Neural crest cell (in vitro differentiated cells): ENCODE measurements around the gene TRIM29. TPM values are rescaled to one million over a fixed set of nuclear protein-coding genes. Genes with fewer than 3 reads are reported as not detected.

Experiments used
- DNase-seq: peaks from one replicate; pipeline ENCODE4 v3.0.0; 2021; ENCODE audit warnings: low read depth, mixed read lengths, low spot score
- H3K27ac Mint-ChIP-seq: one replicate; pipeline ENCODE4 v1.8.0; 2021; ENCODE audit warnings: mild to moderate bottlenecking, mixed read lengths; ENCODE audit not compliant: unreplicated experiment
- H3K27me3 Mint-ChIP-seq: 2 replicates; pipeline ENCODE4 v1.8.0; 2021; ENCODE audit warnings: low read depth, mild to moderate bottlenecking, mixed read lengths
- H3K36me3 Mint-ChIP-seq: 2 replicates; pipeline ENCODE4 v1.8.0; 2021; ENCODE audit warnings: low read depth, mild to moderate bottlenecking, mixed read lengths
- H3K4me1 Mint-ChIP-seq: 2 replicates; pipeline ENCODE4 v1.8.0; 2021; ENCODE audit warnings: mixed read lengths
- H3K4me3 Mint-ChIP-seq: one replicate; pipeline ENCODE4 v1.8.0; 2021; ENCODE audit warnings: mild to moderate bottlenecking, mixed read lengths
- H3K9me3 Mint-ChIP-seq: 2 replicates; pipeline ENCODE4 v1.8.0; 2021; ENCODE audit warnings: mixed read lengths
- total RNA-seq: library from RNA; stranded (reverse); gene quantifications from 2 replicates; pipeline ENCODE4 v1.2.1, GENCODE V29; 2021
- TF ChIP-seq, protein P1 (sequence below): fragments of 200-600 bp; sonication (generic); conservative IDR thresholded peaks from 2 replicates; pipeline ENCODE4 v1.5.0; 2021; ENCODE audit warnings: antibody characterized with exemption, mild to moderate bottlenecking

Gene TRIM29
- total RNA-seq, 1 donor from 2014 or later = not detected

DNA sequence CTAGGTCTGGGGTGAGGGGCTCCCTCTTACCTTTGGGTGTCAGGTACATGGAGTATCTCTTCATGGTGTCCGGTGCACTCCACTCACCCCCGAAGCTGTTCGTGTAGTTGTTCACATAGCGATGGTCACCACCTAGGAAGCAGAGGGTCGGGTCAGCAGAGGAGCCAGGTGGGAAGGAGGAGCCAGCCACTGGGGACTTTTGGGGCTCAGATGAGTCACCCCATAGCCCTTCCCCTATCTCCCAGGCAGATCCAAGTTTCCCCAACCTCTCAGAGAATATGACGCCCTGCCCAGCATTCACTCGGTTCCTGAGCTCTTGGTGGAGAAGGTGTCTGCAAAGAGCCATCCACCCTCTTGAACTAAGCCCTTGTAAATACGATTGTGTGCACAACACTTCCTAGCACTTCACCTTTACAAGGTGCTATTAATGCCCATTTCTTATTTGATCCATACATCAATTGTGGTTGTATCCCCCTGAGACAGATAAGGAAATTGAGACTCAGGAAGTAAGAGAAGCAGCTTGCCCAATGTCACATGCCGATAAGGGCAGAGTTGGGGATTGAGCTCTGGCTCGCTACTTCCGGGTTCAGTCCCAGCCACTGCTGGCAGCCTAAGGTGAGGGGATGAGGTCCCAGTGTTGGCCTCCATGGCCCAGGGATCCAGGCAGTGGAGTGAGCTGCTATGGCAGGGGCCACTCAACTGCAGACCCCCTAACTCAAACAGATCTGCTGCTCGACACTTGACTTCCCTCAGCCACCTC, 14.8 kb downstream of the TRIM29 start:
- Mint-ChIP-seq H3K9me3 (no peaks in the 10 kb centered on the region), H3K4me1 (peaks cover 7% of the 10 kb centered on the region), H3K27ac (no peak overlapping the region), H3K36me3 (no peaks in the 10 kb centered on the region), H3K4me3 (no peak overlapping the region), H3K27me3 (peaks cover 3% of the 10 kb centered on the region)
- TF ChIP-seq, protein P1, sequence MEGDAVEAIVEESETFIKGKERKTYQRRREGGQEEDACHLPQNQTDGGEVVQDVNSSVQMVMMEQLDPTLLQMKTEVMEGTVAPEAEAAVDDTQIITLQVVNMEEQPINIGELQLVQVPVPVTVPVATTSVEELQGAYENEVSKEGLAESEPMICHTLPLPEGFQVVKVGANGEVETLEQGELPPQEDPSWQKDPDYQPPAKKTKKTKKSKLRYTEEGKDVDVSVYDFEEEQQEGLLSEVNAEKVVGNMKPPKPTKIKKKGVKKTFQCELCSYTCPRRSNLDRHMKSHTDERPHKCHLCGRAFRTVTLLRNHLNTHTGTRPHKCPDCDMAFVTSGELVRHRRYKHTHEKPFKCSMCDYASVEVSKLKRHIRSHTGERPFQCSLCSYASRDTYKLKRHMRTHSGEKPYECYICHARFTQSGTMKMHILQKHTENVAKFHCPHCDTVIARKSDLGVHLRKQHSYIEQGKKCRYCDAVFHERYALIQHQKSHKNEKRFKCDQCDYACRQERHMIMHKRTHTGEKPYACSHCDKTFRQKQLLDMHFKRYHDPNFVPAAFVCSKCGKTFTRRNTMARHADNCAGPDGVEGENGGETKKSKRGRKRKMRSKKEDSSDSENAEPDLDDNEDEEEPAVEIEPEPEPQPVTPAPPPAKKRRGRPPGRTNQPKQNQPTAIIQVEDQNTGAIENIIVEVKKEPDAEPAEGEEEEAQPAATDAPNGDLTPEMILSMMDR = no peak
- DNase-seq = no peak

DNA sequence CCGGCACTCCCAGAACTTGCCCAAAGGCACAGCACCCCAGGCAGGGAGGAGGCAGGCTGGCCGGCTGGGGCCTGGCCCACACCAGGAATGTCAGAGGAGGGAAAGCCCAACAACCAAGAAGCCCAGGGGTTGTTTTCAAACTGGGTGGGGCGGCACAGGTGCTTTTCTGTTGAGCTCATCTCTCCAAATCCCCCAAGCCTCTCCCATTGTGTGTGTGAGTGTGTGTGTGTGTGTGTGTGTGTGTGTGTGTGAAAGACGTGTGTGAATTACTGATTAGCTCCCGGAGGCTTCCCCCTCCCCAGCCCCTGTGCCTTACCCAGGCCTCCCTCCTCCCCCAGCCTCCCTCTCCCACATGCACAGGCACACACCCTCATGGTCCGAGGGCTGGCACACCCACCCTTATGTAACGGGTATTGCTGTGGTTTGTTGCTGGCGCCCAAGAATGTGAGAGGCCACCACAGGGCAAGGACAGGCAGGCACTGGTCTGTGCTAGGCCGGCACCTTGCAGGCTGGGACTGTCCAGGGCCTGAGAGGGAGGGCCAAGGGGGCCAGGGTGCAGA, 15.9 kb downstream of the TRIM29 start:
- TF ChIP-seq, protein P1 = no peak
- peaks cover under 1% of the 10 kb centered on the region for H3K27me3 Mint-ChIP-seq
- H3K4me1 Mint-ChIP-seq = peaks cover 7% of the 10 kb centered on the region
- no peaks in the 10 kb centered on the region for H3K36me3 Mint-ChIP-seq
- H3K9me3 Mint-ChIP-seq = no peaks in the 10 kb centered on the region
- H3K27ac Mint-ChIP-seq = no peak overlapping the region
- no peak overlapping the region for H3K4me3 Mint-ChIP-seq
- DNase-seq = no peak

DNA sequence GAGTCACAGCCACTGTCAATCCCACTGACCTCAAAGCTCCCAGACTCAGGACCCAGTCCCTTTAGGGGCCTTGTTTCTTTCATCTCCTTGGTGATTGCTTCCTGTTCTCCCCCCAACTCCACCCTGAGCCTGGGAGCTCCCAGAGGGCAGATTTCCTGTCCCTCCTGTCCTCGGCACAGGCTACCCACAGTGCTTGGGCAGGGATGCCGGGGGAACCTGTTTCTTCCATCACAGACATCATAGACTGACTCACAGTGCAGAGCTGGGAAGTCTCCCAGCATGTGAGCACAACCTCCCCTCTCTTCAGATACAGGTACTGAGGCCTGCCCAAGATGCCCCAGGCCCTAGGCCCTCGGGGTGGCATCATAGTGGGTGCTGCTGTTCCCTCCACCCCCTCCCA, 16.6 kb downstream of the TRIM29 start:
- no peak overlapping the region for H3K4me3 Mint-ChIP-seq
- H3K36me3 Mint-ChIP-seq = no peaks in the 10 kb centered on the region
- peak overlapping the region; percentile 78 for H3K27ac Mint-ChIP-seq
- H3K4me1 Mint-ChIP-seq = peaks cover 7% of the 10 kb centered on the region
- no peaks in the 10 kb centered on the region for H3K9me3 Mint-ChIP-seq
- H3K27me3 Mint-ChIP-seq = no peaks in the 10 kb centered on the region
- TF ChIP-seq, protein P1 = no peak
- DNase-seq = no peak

DNA sequence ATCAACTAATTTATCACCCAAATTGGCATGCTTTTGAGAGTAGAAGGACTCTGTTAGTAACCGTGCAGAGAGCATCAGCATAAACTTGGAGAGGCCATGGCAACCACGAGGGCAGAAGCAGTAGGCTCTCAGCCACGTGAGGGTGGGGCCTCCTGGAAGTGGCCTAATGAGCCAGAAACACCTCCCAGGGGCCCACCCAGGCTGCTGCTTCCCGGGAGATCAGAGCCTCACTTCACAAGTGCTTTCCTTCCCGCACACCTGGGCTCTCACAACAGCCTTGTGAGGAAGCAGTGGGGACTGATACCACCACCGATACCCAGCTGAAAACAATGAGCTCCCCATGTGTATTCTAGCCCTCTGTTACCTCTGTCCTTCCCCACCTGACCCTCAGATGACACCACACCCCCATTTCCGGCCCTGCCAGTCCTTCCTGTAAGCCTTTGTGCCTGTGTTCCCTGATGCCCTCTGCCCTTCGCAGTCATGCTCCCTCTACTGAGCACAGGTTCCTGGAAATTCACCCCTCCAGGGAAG, 17.0 kb downstream of the TRIM29 start:
- no peak for DNase-seq

DNA sequence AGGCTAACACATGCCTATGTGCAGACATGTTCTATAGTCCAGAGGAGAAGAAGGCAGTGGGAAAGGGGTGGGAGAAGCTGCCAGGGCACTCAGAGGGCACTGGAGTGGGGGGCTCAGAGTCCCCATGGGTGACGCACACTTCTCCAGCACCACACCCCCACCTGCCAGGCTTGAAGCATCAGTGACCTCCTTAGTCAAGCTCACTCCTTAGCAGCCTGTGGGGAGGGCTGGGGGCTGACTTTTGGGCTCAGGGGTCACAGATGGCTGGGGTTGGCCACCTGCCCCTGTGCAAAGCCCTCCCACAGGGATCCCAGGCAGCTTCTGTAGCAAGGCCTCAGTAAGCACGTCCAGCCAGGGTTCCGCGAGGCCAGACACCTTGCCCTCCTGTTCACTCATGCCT, 18.8 kb downstream of the TRIM29 start:
- H3K4me1 Mint-ChIP-seq = peaks cover 7% of the 10 kb centered on the region
- DNase-seq = no peak
- H3K27ac Mint-ChIP-seq = no peak overlapping the region
- H3K9me3 Mint-ChIP-seq = no peaks in the 10 kb centered on the region
- TF ChIP-seq, protein P1 = no peak
- H3K36me3 Mint-ChIP-seq = no peaks in the 10 kb centered on the region
- H3K4me3 Mint-ChIP-seq = no peak overlapping the region
- peaks cover 3% of the 10 kb centered on the region for H3K27me3 Mint-ChIP-seq

More for the DNA sequence above, 17.0 kb downstream of the TRIM29 start:
- Mint-ChIP-seq H3K27me3 (no peaks in the 10 kb centered on the region), H3K36me3 (no peaks in the 10 kb centered on the region), H3K27ac (peak overlapping the region; percentile 78), H3K4me3 (no peak overlapping the region), H3K9me3 (no peaks in the 10 kb centered on the region), H3K4me1 (peaks cover 7% of the 10 kb centered on the region)
- TF ChIP-seq, protein P1 = no peak
